ENCODE data around the gene LCP2. TPM values are rescaled to one million over a fixed set of nuclear protein-coding genes. Genes with fewer than 3 reads are reported as not detected.
"Not testable (repeated sequence)": the region's sequence is repeated elsewhere in the genome, so short reads cannot be mapped to it uniquely, and the experiment has no call there.

LCP2 gene
- total and polyA plus RNA-seq, 2 donors from 2014 or later = 4.6 to 48.8 TPM

DNA sequence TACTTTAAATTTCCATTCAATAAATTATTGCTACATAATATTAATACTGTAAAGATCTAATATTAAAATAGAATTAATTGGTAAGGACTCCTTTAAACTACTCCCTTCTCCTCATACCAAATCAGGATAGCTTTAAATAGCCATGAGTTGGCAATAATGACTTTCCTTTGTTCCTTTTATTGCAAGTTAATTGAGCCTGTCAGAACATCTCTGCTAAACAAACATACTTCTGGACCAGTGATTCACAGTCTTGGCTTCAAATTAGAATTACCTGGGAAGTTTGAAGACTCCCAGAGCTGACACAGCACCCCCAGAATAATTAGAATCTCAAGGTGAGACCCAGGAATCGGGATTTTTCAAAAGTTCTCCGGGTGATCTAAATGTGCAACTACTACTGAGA is 46.1 kb downstream of the LCP2 start:
- intact Hi-C loops (cut with DNase I) = no loop called here
- TF ChIP-seq, protein P1, sequence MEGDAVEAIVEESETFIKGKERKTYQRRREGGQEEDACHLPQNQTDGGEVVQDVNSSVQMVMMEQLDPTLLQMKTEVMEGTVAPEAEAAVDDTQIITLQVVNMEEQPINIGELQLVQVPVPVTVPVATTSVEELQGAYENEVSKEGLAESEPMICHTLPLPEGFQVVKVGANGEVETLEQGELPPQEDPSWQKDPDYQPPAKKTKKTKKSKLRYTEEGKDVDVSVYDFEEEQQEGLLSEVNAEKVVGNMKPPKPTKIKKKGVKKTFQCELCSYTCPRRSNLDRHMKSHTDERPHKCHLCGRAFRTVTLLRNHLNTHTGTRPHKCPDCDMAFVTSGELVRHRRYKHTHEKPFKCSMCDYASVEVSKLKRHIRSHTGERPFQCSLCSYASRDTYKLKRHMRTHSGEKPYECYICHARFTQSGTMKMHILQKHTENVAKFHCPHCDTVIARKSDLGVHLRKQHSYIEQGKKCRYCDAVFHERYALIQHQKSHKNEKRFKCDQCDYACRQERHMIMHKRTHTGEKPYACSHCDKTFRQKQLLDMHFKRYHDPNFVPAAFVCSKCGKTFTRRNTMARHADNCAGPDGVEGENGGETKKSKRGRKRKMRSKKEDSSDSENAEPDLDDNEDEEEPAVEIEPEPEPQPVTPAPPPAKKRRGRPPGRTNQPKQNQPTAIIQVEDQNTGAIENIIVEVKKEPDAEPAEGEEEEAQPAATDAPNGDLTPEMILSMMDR (IDR thresholded peaks at IDR 0.05; ENCODE audit: borderline replicate concordance, extremely low read depth, insufficient read depth) = no peak
- Histone ChIP-seq H3K9me3 (ENCODE audit: control insufficient read depth in 2 of 3, insufficient read depth in 1 of 3, low read length in 3 of 3) (no peaks in the 10 kb centered on the region), H3K27ac (ENCODE audit: low read depth in 2 of 2, low read length in 2 of 2) (no peak overlapping the region), H3K9ac (ENCODE audit: low read length in 3 of 3) (no peak overlapping the region), H3K4me3 (ENCODE audit: low read length in 3 of 3) (no peak overlapping the region), H3K27me3 (ENCODE audit: control insufficient read depth, insufficient read depth, low read length) (no peaks in the 10 kb centered on the region), H3K36me3 (ENCODE audit: control insufficient read depth in 2 of 3, insufficient read depth in 3 of 3, low read length in 3 of 3) (peaks cover 0 to 3% (median 0%) of the 10 kb centered on the region in 3 donors), H3K4me1 (ENCODE audit: control insufficient read depth in 2 of 3, insufficient read depth in 2 of 3, low read depth in 1 of 3, low read length in 3 of 3) (no peaks in the 10 kb centered on the region)
- FAIRE-seq (no peak), DNase-seq (no peak)

DNA sequence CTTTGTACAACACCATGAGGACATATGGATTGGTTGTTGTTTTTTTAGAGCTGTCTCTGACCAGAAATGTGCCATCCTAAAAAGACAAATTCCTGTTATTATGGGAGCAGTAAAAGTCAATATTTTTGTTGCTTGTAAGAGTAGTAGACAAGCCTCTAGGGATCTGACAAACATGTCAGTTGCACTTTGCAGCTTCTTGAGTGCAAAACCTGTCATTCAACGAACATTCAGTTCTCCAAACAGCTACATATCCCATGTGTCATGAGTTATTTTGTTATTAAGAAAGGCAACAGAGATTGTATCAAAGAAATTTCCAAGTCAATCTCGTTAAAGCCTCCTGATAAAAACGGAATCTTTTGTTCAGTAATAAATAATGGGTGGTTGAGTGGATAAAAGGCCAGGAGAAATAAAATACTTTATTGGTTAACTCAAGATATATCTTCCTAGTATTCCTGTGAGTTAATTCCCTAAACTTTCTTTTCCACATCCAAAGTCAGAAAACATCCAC is 46.7 kb downstream of the LCP2 start:
- Histone ChIP-seq H3K9me3 (ENCODE audit: control insufficient read depth in 2 of 3, insufficient read depth in 1 of 3, low read length in 3 of 3) (no peaks in the 10 kb centered on the region), H3K27ac (ENCODE audit: low read depth in 2 of 2, low read length in 2 of 2) (no peak overlapping the region), H3K36me3 (ENCODE audit: control insufficient read depth in 2 of 3, insufficient read depth in 3 of 3, low read length in 3 of 3) (no peaks in the 10 kb centered on the region), H3K4me3 (ENCODE audit: low read length in 3 of 3) (no peak overlapping the region), H3K27me3 (ENCODE audit: control insufficient read depth, insufficient read depth, low read length) (no peaks in the 10 kb centered on the region), H3K9ac (ENCODE audit: low read length in 3 of 3) (no peak overlapping the region), H3K4me1 (ENCODE audit: control insufficient read depth in 2 of 3, insufficient read depth in 2 of 3, low read depth in 1 of 3, low read length in 3 of 3) (no peaks in the 10 kb centered on the region)
- intact Hi-C loops (cut with DNase I) = no loop called here
- FAIRE-seq (no peak), DNase-seq (no peak)
- TF ChIP-seq, protein P1 (IDR thresholded peaks at IDR 0.05; ENCODE audit: borderline replicate concordance, extremely low read depth, insufficient read depth) = no peak

DNA sequence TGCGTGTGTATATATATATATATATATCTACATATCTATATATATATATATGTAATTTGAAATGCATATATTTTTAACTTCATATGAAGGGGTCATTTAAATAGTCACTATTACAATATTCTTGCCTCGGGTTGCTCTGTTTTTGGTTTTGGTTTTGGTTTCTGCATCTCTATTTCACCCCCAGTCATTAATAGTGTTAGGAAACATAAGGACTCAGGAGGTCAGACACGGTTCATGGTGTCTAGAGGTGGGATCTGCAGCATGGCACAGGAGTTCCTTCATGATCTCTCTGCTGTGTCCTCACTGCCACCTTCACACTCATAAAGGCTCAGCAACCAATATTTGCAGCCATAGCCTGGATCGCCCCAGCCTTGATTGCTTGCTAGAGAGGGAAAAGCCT is 48.2 kb downstream of the LCP2 start:
- H3K4me1 ChIP-seq (ENCODE audit: control insufficient read depth in 2 of 3, insufficient read depth in 2 of 3, low read depth in 1 of 3, low read length in 3 of 3) = no peaks in the 10 kb centered on the region
- no peak overlapping the region for H3K9ac ChIP-seq (ENCODE audit: low read length in 3 of 3)
- no peak for DNase-seq
- intact Hi-C loops (cut with DNase I) = no loop called here
- no peaks in the 10 kb centered on the region for H3K36me3 ChIP-seq (ENCODE audit: control insufficient read depth in 2 of 3, insufficient read depth in 3 of 3, low read length in 3 of 3)
- H3K9me3 ChIP-seq (ENCODE audit: control insufficient read depth in 2 of 3, insufficient read depth in 1 of 3, low read length in 3 of 3) = no peaks in the 10 kb centered on the region
- no peak overlapping the region for H3K27ac ChIP-seq (ENCODE audit: low read depth in 2 of 2, low read length in 2 of 2)
- no peak overlapping the region for H3K4me3 ChIP-seq (ENCODE audit: low read length in 3 of 3)
- no peak for FAIRE-seq
- no peaks in the 10 kb centered on the region for H3K27me3 ChIP-seq (ENCODE audit: control insufficient read depth, insufficient read depth, low read length)
- TF ChIP-seq, protein P1 (IDR thresholded peaks at IDR 0.05; ENCODE audit: borderline replicate concordance, extremely low read depth, insufficient read depth) = no peak

DNA sequence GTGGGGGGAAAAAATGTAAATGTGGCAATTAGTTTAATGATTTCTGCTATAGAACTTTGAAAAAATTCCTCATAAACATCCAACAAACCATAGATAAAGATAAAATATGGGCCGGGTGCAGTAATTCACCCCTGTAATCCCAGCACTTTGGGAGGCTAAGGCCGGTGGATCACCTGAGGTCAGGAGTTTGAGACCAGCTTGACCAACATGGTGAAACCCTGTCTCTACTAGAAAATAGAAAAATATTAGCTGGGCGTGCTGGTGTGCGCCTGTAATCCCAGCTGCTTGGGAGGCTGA is 48.7 kb downstream of the LCP2 start:
- H3K27ac ChIP-seq (ENCODE audit: low read depth in 2 of 2, low read length in 2 of 2); H3K36me3 ChIP-seq (ENCODE audit: control insufficient read depth in 2 of 3, insufficient read depth in 3 of 3, low read length in 3 of 3); H3K9ac ChIP-seq (ENCODE audit: low read length in 3 of 3); DNase-seq; H3K9me3 ChIP-seq (ENCODE audit: control insufficient read depth in 2 of 3, insufficient read depth in 1 of 3, low read length in 3 of 3); H3K27me3 ChIP-seq (ENCODE audit: control insufficient read depth, insufficient read depth, low read length); FAIRE-seq; intact Hi-C loops (cut with DNase I); H3K4me3 ChIP-seq (ENCODE audit: low read length in 3 of 3); H3K4me1 ChIP-seq (ENCODE audit: control insufficient read depth in 2 of 3, insufficient read depth in 2 of 3, low read depth in 1 of 3, low read length in 3 of 3): not testable (repeated sequence)

All from kidney (tissue), 14 donors.